Loucy (cell line): Measurements from ENCODE around the gene PECR.

ENCODE experiments used
- EZH2phosphoT487 ChIP-seq: fragments of 200-600 bp; IDR thresholded peaks from 2 replicates; pipeline ENCODE4 v1.6.1; 2018; ENCODE audit warnings: antibody characterized with exemption, mild to moderate bottlenecking, moderate library complexity, borderline replicate concordance
- TF ChIP-seq, protein P1 (sequence below): fragments of 200-600 bp; sonication (generic); conservative IDR thresholded peaks from 2 replicates; pipeline ENCODE4 v1.5.1; 2014; ENCODE audit warnings: mild to moderate bottlenecking, antibody characterized with exemption, low read length

DNA sequence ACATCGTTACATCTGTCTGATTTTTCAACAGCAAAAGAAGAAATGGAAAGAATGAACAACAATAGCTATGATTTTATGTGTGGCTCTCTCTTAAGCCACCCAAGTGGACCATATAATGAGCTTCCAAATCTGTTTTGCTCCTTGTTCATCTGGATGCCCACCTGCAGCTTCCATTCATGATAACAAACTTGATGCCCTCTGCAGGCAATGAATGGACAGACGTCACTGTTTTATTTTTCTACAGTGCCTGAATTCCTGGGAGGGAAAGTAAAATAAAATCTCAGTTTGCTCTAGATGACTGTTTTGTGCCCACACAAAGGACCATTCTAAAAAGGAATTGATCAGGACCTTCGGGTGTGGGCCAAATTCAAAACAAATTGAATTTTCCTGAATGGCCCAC lies 73.2 kb downstream of the PECR start:
- TF ChIP-seq, protein P1, sequence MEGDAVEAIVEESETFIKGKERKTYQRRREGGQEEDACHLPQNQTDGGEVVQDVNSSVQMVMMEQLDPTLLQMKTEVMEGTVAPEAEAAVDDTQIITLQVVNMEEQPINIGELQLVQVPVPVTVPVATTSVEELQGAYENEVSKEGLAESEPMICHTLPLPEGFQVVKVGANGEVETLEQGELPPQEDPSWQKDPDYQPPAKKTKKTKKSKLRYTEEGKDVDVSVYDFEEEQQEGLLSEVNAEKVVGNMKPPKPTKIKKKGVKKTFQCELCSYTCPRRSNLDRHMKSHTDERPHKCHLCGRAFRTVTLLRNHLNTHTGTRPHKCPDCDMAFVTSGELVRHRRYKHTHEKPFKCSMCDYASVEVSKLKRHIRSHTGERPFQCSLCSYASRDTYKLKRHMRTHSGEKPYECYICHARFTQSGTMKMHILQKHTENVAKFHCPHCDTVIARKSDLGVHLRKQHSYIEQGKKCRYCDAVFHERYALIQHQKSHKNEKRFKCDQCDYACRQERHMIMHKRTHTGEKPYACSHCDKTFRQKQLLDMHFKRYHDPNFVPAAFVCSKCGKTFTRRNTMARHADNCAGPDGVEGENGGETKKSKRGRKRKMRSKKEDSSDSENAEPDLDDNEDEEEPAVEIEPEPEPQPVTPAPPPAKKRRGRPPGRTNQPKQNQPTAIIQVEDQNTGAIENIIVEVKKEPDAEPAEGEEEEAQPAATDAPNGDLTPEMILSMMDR: peak; percentile 58
- TF ChIP-seq EZH2phosphoT487: no peak
